ENCODE data around the gene CYBB.
"Not testable (repeated sequence)": the region's sequence is repeated elsewhere in the genome, so short reads cannot be mapped to it uniquely, and the experiment has no call there.

Gene CYBB

GRCh38 chrX:37779857-37780256, at the start of gene CYBB:
CYBB (plus strand) TSS chrX:37780059; CDS start chrX:37780078, 19 bp downstream.
- no peak for DNase-seq (ENCODE audit: extremely low read depth in 1 of 2, low read depth in 1 of 2)

- peak; percentile 38 to 49 for DNase-seq (ENCODE audit: extremely low read depth in 1 of 2, low read depth in 1 of 2)
Observed at GRCh38 chrX:37745354-37745753, 34.5 kb upstream of the CYBB start.

- DNase-seq (ENCODE audit: extremely low read depth in 1 of 2, low read depth in 1 of 2), result no peak
Observed at GRCh38 chrX:37745835-37746217, 34.0 kb upstream of the CYBB start.

GRCh38 chrX:37746218-37746941, 33.5 kb upstream of the CYBB start:
- peak in 1 of 2 donors; percentile 24 for DNase-seq (ENCODE audit: extremely low read depth in 1 of 2, low read depth in 1 of 2)

GRCh38 chrX:37746951-37747350, 32.9 kb upstream of the CYBB start:
- DNase-seq (ENCODE audit: extremely low read depth in 1 of 2, low read depth in 1 of 2), result no peak

- DNase-seq (ENCODE audit: extremely low read depth in 1 of 2, low read depth in 1 of 2), result no peak
Observed at GRCh38 chrX:37752281-37752680, 27.6 kb upstream of the CYBB start.

- no peak for DNase-seq (ENCODE audit: extremely low read depth in 1 of 2, low read depth in 1 of 2)
Observed at GRCh38 chrX:37752936-37753335, 26.9 kb upstream of the CYBB start.

GRCh38 chrX:37753384-37753783, 26.5 kb upstream of the CYBB start:
- no peak for DNase-seq (ENCODE audit: extremely low read depth in 1 of 2, low read depth in 1 of 2)

GRCh38 chrX:37754516-37754915, 25.3 kb upstream of the CYBB start:
- DNase-seq (ENCODE audit: extremely low read depth in 1 of 2, low read depth in 1 of 2), result no peak

- no peak for DNase-seq (ENCODE audit: extremely low read depth in 1 of 2, low read depth in 1 of 2)
Observed at GRCh38 chrX:37755025-37755424, 24.8 kb upstream of the CYBB start.

- no peak for DNase-seq (ENCODE audit: extremely low read depth in 1 of 2, low read depth in 1 of 2)
Observed at GRCh38 chrX:37757082-37757481, 22.8 kb upstream of the CYBB start.

GRCh38 chrX:37759351-37759750, 20.5 kb upstream of the CYBB start:
- DNase-seq (ENCODE audit: extremely low read depth in 1 of 2, low read depth in 1 of 2), result no peak

GRCh38 chrX:37759878-37760418, 19.9 kb upstream of the CYBB start:
- no peak for DNase-seq (ENCODE audit: extremely low read depth in 1 of 2, low read depth in 1 of 2)

- no peak for DNase-seq (ENCODE audit: extremely low read depth in 1 of 2, low read depth in 1 of 2)
Observed at GRCh38 chrX:37763400-37763799, 16.5 kb upstream of the CYBB start.

GRCh38 chrX:37765507-37765906, 14.4 kb upstream of the CYBB start:
- DNase-seq (ENCODE audit: extremely low read depth in 1 of 2, low read depth in 1 of 2), result no peak

GRCh38 chrX:37767430-37767829, 12.4 kb upstream of the CYBB start:
- DNase-seq (ENCODE audit: extremely low read depth in 1 of 2, low read depth in 1 of 2), result no peak

GRCh38 chrX:37768866-37769265, 11.0 kb upstream of the CYBB start:
- not testable (repeated sequence) for DNase-seq (ENCODE audit: extremely low read depth in 1 of 2, low read depth in 1 of 2)

- DNase-seq (ENCODE audit: extremely low read depth in 1 of 2, low read depth in 1 of 2), result no peak
Observed at GRCh38 chrX:37776283-37776986, 3.4 kb upstream of the CYBB start.

- DNase-seq (ENCODE audit: extremely low read depth in 1 of 2, low read depth in 1 of 2), result no peak
Observed at GRCh38 chrX:37776987-37777325, 2.9 kb upstream of the CYBB start.

- DNase-seq (ENCODE audit: extremely low read depth in 1 of 2, low read depth in 1 of 2), result no peak
Observed at GRCh38 chrX:37781081-37781480, 1.2 kb downstream of the CYBB start.

GRCh38 chrX:37781814-37782213, 2.0 kb downstream of the CYBB start:
- no peak for DNase-seq (ENCODE audit: extremely low read depth in 1 of 2, low read depth in 1 of 2)

GRCh38 chrX:37782359-37782758, 2.5 kb downstream of the CYBB start:
- DNase-seq (ENCODE audit: extremely low read depth in 1 of 2, low read depth in 1 of 2), result no peak
